HG03378 (cell line): ENCODE results near the gene UGT1A10.
A peak's percentile ranks its signal among the peaks of the same experiment; 100 is the strongest.
"Not testable (repeated sequence)": the region's sequence is repeated elsewhere in the genome, so short reads cannot be mapped to it uniquely, and the experiment has no call there.

Source experiments
- ATAC-seq: cut with Tn5 transposase; IDR thresholded peaks from one replicate; pipeline ENCODE4 v1.9.1; 2021; ENCODE audit warnings: mild to moderate bottlenecking, moderate library complexity; ENCODE audit not compliant: unreplicated experiment

UGT1A10 gene

GRCh38 chr2:233636306-233636705 lies at the start of gene UGT1A10:
UGT1A10 (plus strand) TSS chr2:233636448; CDS start chr2:233636523, 75 bp downstream.
- ATAC-seq, result not testable (repeated sequence)

GRCh38 chr2:233588400-233588799 lies 47.8 kb upstream of the UGT1A10 start:
- no peak for ATAC-seq

- ATAC-seq, result not testable (repeated sequence)
Measured at GRCh38 chr2:233592706-233593105, 43.5 kb upstream of the UGT1A10 start.

- ATAC-seq, result peak; percentile 51
Measured at GRCh38 chr2:233593201-233593600, 43.0 kb upstream of the UGT1A10 start.

GRCh38 chr2:233597522-233597921 lies 38.7 kb upstream of the UGT1A10 start:
- ATAC-seq, result no peak

- no peak for ATAC-seq
Measured at GRCh38 chr2:233598952-233599351, 37.3 kb upstream of the UGT1A10 start.

- no peak for ATAC-seq
Measured at GRCh38 chr2:233600386-233600785, 35.9 kb upstream of the UGT1A10 start.

- no peak for ATAC-seq
Measured at GRCh38 chr2:233602076-233602475, 34.2 kb upstream of the UGT1A10 start.

GRCh38 chr2:233603520-233603919 lies 32.7 kb upstream of the UGT1A10 start:
- ATAC-seq, result no peak

- ATAC-seq, result no peak
Measured at GRCh38 chr2:233604826-233605225, 31.4 kb upstream of the UGT1A10 start.

- ATAC-seq, result no peak
Measured at GRCh38 chr2:233605680-233606079, 30.6 kb upstream of the UGT1A10 start.

GRCh38 chr2:233611284-233611683 lies 25.0 kb upstream of the UGT1A10 start:
- ATAC-seq, result no peak

- not testable (repeated sequence) for ATAC-seq
Measured at GRCh38 chr2:233617476-233617875, 18.8 kb upstream of the UGT1A10 start, which contains the start of gene UGT1A8. UGT1A8 (plus strand) TSS chr2:233617633; CDS start chr2:233617708, 75 bp downstream.

GRCh38 chr2:233620204-233620603 lies 16.0 kb upstream of the UGT1A10 start:
- ATAC-seq, result no peak

GRCh38 chr2:233621863-233622262 lies 14.4 kb upstream of the UGT1A10 start:
- ATAC-seq, result not testable (repeated sequence)

- ATAC-seq, result no peak
Measured at GRCh38 chr2:233627331-233628025, 8.8 kb upstream of the UGT1A10 start.

GRCh38 chr2:233638836-233639235 lies 2.6 kb downstream of the UGT1A10 start:
- no peak for ATAC-seq

GRCh38 chr2:233639860-233640259 lies 3.6 kb downstream of the UGT1A10 start:
- ATAC-seq, result no peak

GRCh38 chr2:233643128-233643527 lies 6.9 kb downstream of the UGT1A10 start:
- ATAC-seq, result no peak

GRCh38 chr2:233646033-233646432 lies 9.8 kb downstream of the UGT1A10 start:
- ATAC-seq, result not testable (repeated sequence)

- ATAC-seq, result no peak
Measured at GRCh38 chr2:233650981-233651380, 14.7 kb downstream of the UGT1A10 start.

GRCh38 chr2:233651430-233651829 lies 15.2 kb downstream of the UGT1A10 start:
- no peak for ATAC-seq

GRCh38 chr2:233654501-233654900 lies 18.3 kb downstream of the UGT1A10 start:
- ATAC-seq, result no peak
